GM21390 (cell line): Measurements from ENCODE around the gene AASS.

Experiments used
- ATAC-seq: cut with Tn5 transposase; IDR thresholded peaks from one replicate; pipeline ENCODE4 v1.9.1; 2021; ENCODE audit not compliant: unreplicated experiment

The AASS gene

DNA sequence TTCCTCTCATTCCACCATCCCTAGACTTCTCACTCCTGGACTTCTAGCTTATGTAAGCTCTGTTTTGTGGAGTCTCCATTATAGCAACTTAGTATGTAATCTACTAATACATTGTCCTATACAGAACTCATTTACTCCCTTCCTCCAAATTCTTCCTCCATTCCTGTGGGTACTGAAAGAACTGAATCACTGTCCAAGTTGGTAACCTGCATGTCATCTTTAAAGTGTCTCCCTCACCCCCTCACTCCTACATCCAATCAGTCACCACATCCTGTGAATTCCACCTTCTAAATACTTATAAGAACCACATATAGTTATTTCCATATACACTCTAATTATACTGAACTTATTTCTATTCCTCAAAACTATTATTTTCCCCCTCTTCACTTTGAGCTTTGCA lies 20.3 kb downstream of the AASS start:
- no peak for ATAC-seq

DNA sequence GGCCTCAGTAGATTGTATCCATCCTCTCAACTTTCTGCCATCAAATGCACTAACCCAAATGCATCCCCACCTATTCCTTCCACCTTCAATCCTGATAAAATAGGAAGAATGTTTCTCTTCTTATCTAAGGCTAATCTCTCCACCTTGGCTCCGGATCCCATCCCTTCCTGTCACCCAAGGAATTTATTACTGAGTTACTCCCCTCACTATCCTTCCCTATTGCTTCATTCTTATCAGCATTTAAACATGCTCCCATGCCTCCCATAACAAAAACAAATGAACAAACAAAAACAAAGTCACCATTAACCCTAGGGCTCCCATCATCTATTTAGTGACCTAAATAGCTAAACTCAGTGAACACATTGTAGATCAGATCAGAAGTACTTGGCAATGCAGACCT lies 25.3 kb downstream of the AASS start:
- no peak for ATAC-seq

DNA sequence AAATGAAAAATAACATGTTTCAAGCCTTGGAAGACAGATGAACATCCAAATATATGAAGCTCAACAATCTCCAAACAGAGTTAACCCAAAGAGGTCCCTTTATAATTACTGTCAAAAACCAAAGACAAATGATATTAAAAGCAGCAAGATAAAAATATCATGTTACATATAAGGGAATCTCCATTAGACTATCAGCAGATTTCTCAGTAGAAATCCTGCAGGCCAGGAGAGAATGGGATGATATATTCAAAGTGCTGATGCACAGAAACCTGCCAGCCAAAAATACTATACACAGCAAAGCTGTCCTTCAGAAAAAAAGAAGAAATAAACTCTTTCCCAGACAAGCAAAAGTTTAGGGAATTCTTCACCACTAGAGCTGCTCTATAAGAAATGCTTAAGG lies 41.0 kb downstream of the AASS start:
- ATAC-seq: no peak

DNA sequence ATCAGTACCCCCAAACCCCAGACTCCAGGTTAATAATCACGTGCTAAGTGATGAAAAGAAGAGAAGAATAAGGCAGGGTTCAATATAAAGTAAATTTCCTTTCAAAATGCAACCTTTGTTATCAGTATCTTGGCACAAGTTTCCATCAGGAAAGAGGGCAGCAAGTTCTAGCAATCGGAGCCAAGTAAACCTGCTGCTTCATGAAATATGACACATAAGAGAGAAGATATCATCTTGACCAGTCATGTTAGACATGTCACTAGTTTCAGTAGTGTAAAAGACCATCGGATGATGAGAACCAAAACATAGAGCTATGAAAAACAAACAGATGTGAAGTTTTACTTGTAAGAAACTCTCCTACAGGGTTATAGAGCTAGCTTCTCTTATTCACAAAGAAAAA lies 44.0 kb downstream of the AASS start:
- ATAC-seq: no peak

- ATAC-seq: no peak
Observed at GRCh38 chr7:122095642-122096041, 48.4 kb downstream of the AASS start.

DNA sequence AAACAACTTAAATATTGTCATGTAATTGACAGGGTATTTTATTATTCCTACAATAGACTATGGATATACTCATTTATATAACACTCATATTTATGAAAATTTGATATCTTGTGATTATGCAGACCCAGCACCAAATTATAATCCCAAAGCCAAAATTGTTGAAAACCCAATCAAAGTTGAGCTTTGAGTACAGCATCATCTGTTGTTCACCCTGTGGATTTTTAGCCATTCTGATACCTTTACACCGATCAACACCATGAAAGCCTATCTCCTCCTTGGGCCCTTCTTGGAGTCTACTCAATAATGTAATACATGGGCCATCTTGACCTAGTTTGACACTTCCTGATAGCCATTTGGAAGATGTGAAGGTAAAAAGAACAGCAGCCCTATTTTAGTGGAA lies 49.5 kb downstream of the AASS start:
- no peak for ATAC-seq

- ATAC-seq: peak; percentile 97
Observed at GRCh38 chr7:122092964-122093797, 50.9 kb downstream of the AASS start.

DNA sequence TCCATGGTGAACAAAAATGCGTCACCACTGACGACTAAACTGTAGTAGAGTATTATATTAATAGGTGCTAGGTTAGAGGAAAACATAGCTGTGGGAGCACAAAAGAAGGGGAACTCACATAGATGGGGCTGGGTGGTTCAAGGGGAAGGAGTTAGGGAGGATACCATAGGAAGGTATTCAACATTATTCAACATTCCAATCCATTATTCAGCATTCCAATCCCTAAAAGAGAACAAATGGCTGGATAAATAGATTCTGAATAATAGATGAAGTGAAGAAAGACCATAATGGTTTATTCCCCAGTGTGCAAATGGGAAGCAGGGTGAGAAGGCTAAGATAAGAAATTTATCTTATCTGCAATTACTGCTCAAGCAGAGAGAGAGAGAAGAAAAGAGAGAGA lies 61.4 kb downstream of the AASS start:
- no peak for ATAC-seq

GRCh38 chr7:122082160-122082559 lies 61.9 kb downstream of the AASS start:
- no peak for ATAC-seq

GRCh38 chr7:122073635-122074034 lies 70.4 kb downstream of the AASS start:
- ATAC-seq: no peak

GRCh38 chr7:122072924-122073599 lies 71.0 kb downstream of the AASS start:
- no peak for ATAC-seq

GRCh38 chr7:122072272-122072671 lies 71.8 kb downstream of the AASS start:
- no peak for ATAC-seq

GRCh38 chr7:122070834-122071233 lies 73.2 kb downstream of the AASS start:
- no peak for ATAC-seq

DNA sequence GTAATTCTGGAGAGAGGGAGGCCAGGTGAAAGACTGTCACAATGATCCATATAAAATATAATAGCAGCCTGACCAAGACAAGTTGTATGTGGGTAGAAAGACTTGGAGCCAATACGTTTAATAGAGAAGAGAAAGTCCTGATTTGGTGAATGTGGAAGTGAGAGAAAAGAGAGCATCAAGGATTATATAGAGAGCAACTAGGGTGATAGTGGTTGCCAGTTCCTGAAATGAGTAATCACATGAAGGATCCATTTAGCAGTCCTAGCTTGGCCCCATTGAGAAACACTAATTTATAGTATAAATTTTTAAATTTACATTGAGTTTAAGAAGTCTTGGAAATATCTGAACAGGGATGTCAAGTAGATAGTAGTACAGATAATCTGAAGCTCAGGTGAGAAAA lies 74.0 kb downstream of the AASS start:
- ATAC-seq: no peak

GRCh38 chr7:122068999-122069398 lies 75.0 kb downstream of the AASS start:
- no peak for ATAC-seq

DNA sequence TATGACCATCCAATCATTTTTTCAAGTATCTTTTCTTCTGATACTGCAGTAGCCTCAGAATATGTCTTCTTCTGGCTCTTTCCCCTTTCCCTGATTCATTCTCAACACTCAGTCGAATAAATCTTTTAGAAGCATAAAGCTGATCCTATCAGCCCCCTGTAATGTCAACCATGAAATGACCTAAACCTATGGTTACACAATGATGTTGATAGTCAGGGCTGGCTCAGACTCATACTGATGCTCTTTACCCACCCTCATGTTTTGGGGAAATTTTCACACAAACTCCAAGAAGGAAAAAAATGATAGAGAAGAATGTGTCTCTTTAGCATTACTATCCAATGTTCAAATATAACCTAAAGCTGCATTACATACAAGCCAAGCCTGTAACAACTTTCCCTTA lies 76.0 kb downstream of the AASS start:
- no peak for ATAC-seq

DNA sequence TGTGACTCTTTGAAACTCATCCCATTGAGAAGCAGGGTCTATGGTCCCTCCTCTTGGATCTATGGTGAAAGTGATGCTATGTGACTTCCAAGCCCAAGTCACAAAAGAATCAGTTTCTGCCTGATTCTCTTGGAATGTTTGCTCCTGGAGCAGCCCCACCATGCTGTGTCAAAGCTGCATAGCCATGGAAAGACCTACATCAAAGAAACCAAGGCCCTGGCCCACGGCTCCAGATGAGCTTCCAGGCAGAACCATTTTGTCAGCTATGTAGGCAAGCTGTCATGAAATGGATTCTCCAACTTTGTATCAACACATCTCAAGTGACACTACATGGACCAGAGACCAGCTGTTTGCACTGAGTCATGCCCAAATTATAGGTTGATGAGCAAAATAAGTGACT lies 77.0 kb downstream of the AASS start:
- ATAC-seq: no peak

DNA sequence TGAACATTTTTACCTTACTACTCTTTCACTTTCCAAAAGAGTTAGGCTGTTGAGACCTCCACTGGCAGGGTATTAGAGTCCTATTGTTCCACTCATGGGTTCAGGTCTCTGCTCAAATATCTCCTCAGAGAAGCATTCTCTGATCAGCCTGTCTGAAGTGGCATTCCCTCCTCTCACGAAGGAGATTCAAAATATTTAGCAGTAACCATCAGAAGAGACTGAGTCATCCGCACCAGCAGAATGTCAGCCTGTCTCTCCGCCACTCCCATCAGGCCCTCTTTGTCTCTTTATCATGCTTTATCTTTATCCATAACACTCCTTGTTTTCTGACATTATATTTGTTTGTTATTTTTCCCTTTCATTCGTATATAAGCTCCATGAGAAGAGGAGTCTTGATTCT lies 79.1 kb downstream of the AASS start:
- ATAC-seq: no peak

DNA sequence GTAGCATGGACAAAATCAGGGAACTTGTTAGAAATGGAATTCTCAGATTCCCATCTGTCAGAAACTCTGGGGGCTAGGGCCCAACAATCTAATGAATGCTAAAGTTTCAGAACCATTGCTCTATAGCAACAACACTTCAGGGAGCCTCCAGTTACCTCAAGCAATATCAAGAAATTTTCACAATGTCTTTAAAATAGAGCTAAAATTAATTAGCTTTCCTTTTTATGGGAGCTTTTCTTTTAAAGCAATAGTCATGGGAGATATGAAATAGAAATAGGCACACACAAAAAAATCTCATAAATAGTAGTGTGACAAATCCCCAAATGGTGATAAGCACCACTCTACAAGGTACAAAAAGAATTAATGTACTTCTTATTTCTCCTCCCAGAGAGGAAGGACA lies 80.9 kb downstream of the AASS start:
- ATAC-seq: no peak

GRCh38 chr7:122059542-122059941 lies 84.5 kb downstream of the AASS start:
- ATAC-seq: no peak

- no peak for ATAC-seq
Observed at GRCh38 chr7:122056977-122057376, 87.1 kb downstream of the AASS start.

DNA sequence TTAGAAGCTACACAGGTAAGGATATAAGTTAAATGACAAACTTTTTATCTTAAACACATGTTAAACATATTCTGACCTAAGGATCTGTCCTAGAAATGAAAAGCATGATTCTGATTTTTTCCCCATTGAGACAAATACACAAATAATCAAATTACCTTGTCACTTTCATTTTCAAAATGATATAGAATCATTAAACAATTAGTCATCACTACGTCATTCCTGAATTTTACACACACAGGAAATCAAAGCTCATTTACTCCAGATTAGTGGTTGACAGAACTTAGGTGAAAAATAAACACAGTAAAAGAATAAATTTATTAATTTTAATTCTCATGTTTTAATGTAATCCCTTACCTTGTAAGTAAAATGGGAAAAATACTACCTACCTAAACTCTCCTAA lies 89.0 kb downstream of the AASS start:
- no peak for ATAC-seq

GRCh38 chr7:122054393-122054792 lies 89.7 kb downstream of the AASS start:
- no peak for ATAC-seq
